Lung (tissue), 12 donors: ENCODE data around the gene GUCY2F. TPM values are rescaled to one million over a fixed set of nuclear protein-coding genes. Genes with fewer than 3 reads are reported as not detected.

Experiments
- ATAC-seq: fragments of 200-7000 bp; cut with Tn5 transposase; one replicate; pipeline ENCODE4 v1.9.1; 2020; ENCODE audit warnings: moderate number of reproducible peaks; ENCODE audit not compliant: insufficient read depth, low FRiP score
- DNase-seq, 3 donors: peaks; one replicate each; pipeline ENCODE4 v3.0.0-alpha.2; 2013 to 2017
- H3K27ac ChIP-seq, 2 donors: one replicate each; pipeline ENCODE4 v1.5.1; 2013; ENCODE audit warnings: mild to moderate bottlenecking in 2 of 2, moderate library complexity in 2 of 2, control low read depth in 1 of 2, inconsistent platforms in 1 of 2, low read depth in 1 of 2, low read length in 1 of 2
- H3K27me3 ChIP-seq, 3 donors: one replicate each; pipeline ENCODE4 v1.5.1; 2013; ENCODE audit warnings: low read length in 2 of 3; ENCODE audit not compliant: control insufficient read depth in 3 of 3, insufficient read depth in 3 of 3
- H3K36me3 ChIP-seq, 4 donors: one replicate each; pipeline ENCODE4 v1.5.1; 2013; ENCODE audit warnings: low read length in 4 of 4, mild to moderate bottlenecking in 1 of 4, moderate library complexity in 1 of 4; ENCODE audit not compliant: control insufficient read depth in 4 of 4, insufficient read depth in 4 of 4
- H3K4me1 ChIP-seq, 5 donors: one replicate each; pipeline ENCODE4 v1.5.1; 2013; ENCODE audit warnings: low read length in 5 of 5, mild to moderate bottlenecking in 2 of 5, moderate library complexity in 1 of 5; ENCODE audit not compliant: control insufficient read depth in 5 of 5, insufficient read depth in 5 of 5
- H3K4me3 ChIP-seq: one replicate; pipeline ENCODE4 v1.5.1; 2013; ENCODE audit warnings: mild to moderate bottlenecking, control low read depth, moderate library complexity
- H3K9ac ChIP-seq, 2 donors: one replicate each; pipeline ENCODE4 v1.5.1; 2013; ENCODE audit warnings: low read length in 2 of 2, control low read depth in 1 of 2; ENCODE audit not compliant: insufficient read depth in 1 of 2
- H3K9me3 ChIP-seq, 4 donors: one replicate each; pipeline ENCODE4 v1.5.1; 2013; ENCODE audit warnings: low read length in 3 of 4, mild to moderate bottlenecking in 1 of 4, moderate library complexity in 1 of 4; ENCODE audit not compliant: control insufficient read depth in 4 of 4, insufficient read depth in 3 of 4
- CTCF ChIP-seq: IDR thresholded peaks from 2 replicates; pipeline ENCODE4 v1.5.1; 2012; ENCODE audit warnings: mild to moderate bottlenecking; ENCODE audit errors: control extremely low read depth, extremely low read depth
- WGBS, 2 donors: extraction: QIAGEN DNeasy Blood & Tissue Kit; methylation state at CpG; one replicate each; pipeline ENCODE4 v1.1.7; 2013; 5-methylcytosine and 5-hydroxymethylcytosine counted together
- polyA plus RNA-seq, 2 donors: library from polyadenylated mRNA; stranded (reverse); fragments of 200-250 nt; gene quantifications; one replicate each; pipeline ENCODE4 v1.2.1, GENCODE V29; 2013
- total RNA-seq, 2 donors: library from RNA; depleted of rRNA in 1 of 2; stranded (reverse); fragments of >200 nt in 1 of 2; gene quantifications; one replicate each; pipeline ENCODE4 v1.2.1, GENCODE V29; 2014 to 2021
- donor health status: control.
- donor health status: control.
- donor health status: Bipolar disorder and iron deficiency.
- donor health status: healthy.
- donor health status: DM: yes; HTN: yes; CAD: no.

Gene GUCY2F
- total and polyA plus RNA-seq, 4 donors: 0.03 TPM; not detected in 3

GRCh38 chrX:109389917-109390316 lies 92.0 kb downstream of the GUCY2F start:
- H3K4me1 ChIP-seq: no peaks in the 10 kb centered on the region
- DNase-seq (no peak), ATAC-seq (no peak)
- H3K9ac ChIP-seq: no peak overlapping the region
- WGBS, 2 donors: 81 to 100% methylated on average over 1 of the region's 1 CpG
- H3K27me3 ChIP-seq: peaks cover 0 to 47% (median 26%) of the 10 kb centered on the region in 3 donors
- no peak for TF ChIP-seq CTCF
- H3K9me3 ChIP-seq: no peaks in the 10 kb centered on the region
- no peak overlapping the region for H3K27ac ChIP-seq
- no peaks in the 10 kb centered on the region for H3K36me3 ChIP-seq
- H3K4me3 ChIP-seq: no peak overlapping the region

- H3K9ac ChIP-seq: no peak overlapping the region
- TF ChIP-seq CTCF: no peak
- no peaks in the 10 kb centered on the region for H3K4me1 ChIP-seq
- H3K27me3 ChIP-seq: peaks cover 5 to 52% (median 30%) of the 10 kb centered on the region in 3 donors
- 39 to 46% methylated on average over 3 of the region's 3 CpGs for WGBS, 2 donors
- no peaks in the 10 kb centered on the region for H3K36me3 ChIP-seq
- H3K27ac ChIP-seq: no peak overlapping the region
- no peak overlapping the region for H3K4me3 ChIP-seq
- peak in 2 of 3 donors; percentile 62 to 70 for DNase-seq
- no peaks in the 10 kb centered on the region for H3K9me3 ChIP-seq
- ATAC-seq: no peak
These were observed 97.2 kb downstream of the GUCY2F start for GRCh38 chrX:109384699-109385098.

GRCh38 chrX:109382332-109382731 lies 99.6 kb downstream of the GUCY2F start:
- Histone ChIP-seq H3K27me3 (peaks cover 5 to 55% (median 17%) of the 10 kb centered on the region in 3 donors), H3K9me3 (no peaks in the 10 kb centered on the region), H3K4me3 (no peak overlapping the region), H3K36me3 (no peaks in the 10 kb centered on the region), H3K4me1 (no peaks in the 10 kb centered on the region), H3K27ac (no peak overlapping the region), H3K9ac (no peak overlapping the region)
- DNase-seq (no peak), ATAC-seq (no peak)
- TF ChIP-seq CTCF: no peak
- 80 to 93% methylated on average over 4 of the region's 4 CpGs for WGBS, 2 donors

GRCh38 chrX:109378281-109378680 lies 103.6 kb downstream of the GUCY2F start:
- H3K27me3 ChIP-seq: peaks cover 5 to 48% (median 12%) of the 10 kb centered on the region in 3 donors
- H3K4me1 ChIP-seq: no peaks in the 10 kb centered on the region
- no peak overlapping the region for H3K27ac ChIP-seq
- WGBS, 2 donors: 39 to 58% methylated on average over 1 of the region's 1 CpG
- no peak for TF ChIP-seq CTCF
- H3K9me3 ChIP-seq: no peaks in the 10 kb centered on the region
- DNase-seq (no peak), ATAC-seq (no peak)
- no peak overlapping the region for H3K4me3 ChIP-seq
- H3K36me3 ChIP-seq: no peaks in the 10 kb centered on the region
- H3K9ac ChIP-seq: no peak overlapping the region
